IMR-90 (cell line): Measurements from ENCODE around the gene TOP2B. TPM values are rescaled to one million over a fixed set of nuclear protein-coding genes. Genes with fewer than 3 reads are reported as not detected.

Experiments used
- ATAC-seq: fragments of 200-7000 bp; cut with Tn5 transposase; 2 replicates; pipeline ENCODE4 v1.9.1; 2020; ENCODE audit warnings: low read depth, mild to moderate bottlenecking, moderate library complexity
- BruUV-seq: library from RNA; stranded (reverse); fragments of 400-500 nt; replicated peaks from 2 replicates; lab custom pipeline; 2021; lab: Mats Ljungman, UMichigan
- CTCF ChIA-PET: fragments of 300-600 bp; formaldehyde crosslinking; extraction: SDS; loops from one replicate; lab custom pipeline; 2021; ENCODE audit warnings: antibody characterized with exemption; lab: Yijun Ruan, JAX
- POLR2A ChIA-PET: fragments of 300-600 bp; sonication (Branson Sonifier 250); formaldehyde crosslinking; loops from one replicate; lab custom pipeline; 2022; ENCODE audit warnings: antibody characterized with exemption; ENCODE audit not compliant: unreplicated experiment; lab: Charles Lee
- DNase-seq: peaks from one replicate; pipeline ENCODE4 v3.0.0; 2013
- H2AFZ ChIP-seq: replicated peaks from 2 replicates; pipeline ENCODE3; 2013; ENCODE audit warnings: low read length, mild to moderate bottlenecking; ENCODE audit not compliant: poor library complexity
- H2AK5ac ChIP-seq: 2 replicates; pipeline ENCODE4 v1.6.1; 2013; ENCODE audit warnings: low read depth, low read length, inconsistent platforms
- H2AK9ac ChIP-seq: replicated peaks from 2 replicates; pipeline ENCODE3; 2013; ENCODE audit warnings: mild to moderate bottlenecking, low read depth, low read length, moderate library complexity; ENCODE audit not compliant: poor library complexity
- H2BK120ac ChIP-seq: 2 replicates; pipeline ENCODE4 v1.6.1; 2013; ENCODE audit warnings: low read depth, low read length, inconsistent platforms
- H2BK15ac ChIP-seq: 3 replicates; pipeline ENCODE4 v1.6.1; 2013; ENCODE audit warnings: low read depth, low read length, inconsistent platforms
- H2BK20ac ChIP-seq: 2 replicates; pipeline ENCODE4 v1.6.1; 2013; ENCODE audit warnings: low read depth, mild to moderate bottlenecking, inconsistent platforms, low read length, moderate library complexity
- H2BK5ac ChIP-seq: 2 replicates; pipeline ENCODE4 v1.6.1; 2013; ENCODE audit warnings: mild to moderate bottlenecking, low read depth, low read length, inconsistent platforms; ENCODE audit not compliant: poor library complexity, severe bottlenecking
- H3K14ac ChIP-seq: replicated peaks from 2 replicates; pipeline ENCODE4 v1.6.1; 2013; ENCODE audit warnings: low read depth, low read length, inconsistent platforms
- H3K18ac ChIP-seq: 2 replicates; pipeline ENCODE4 v1.6.1; 2013; ENCODE audit warnings: low read depth, low read length, control low read depth
- H3K23ac ChIP-seq: 2 replicates; pipeline ENCODE4 v1.6.1; 2013; ENCODE audit warnings: low read depth, low read length, inconsistent platforms
- H3K27ac ChIP-seq: 2 replicates; pipeline ENCODE4 v1.5.1; 2013; ENCODE audit warnings: mild to moderate bottlenecking, control low read depth, low read length; ENCODE audit not compliant: insufficient read depth
- H3K27me3 ChIP-seq: 2 replicates; pipeline ENCODE4 v1.6.1; 2013; ENCODE audit warnings: low read length; ENCODE audit not compliant: control insufficient read depth, insufficient read depth
- H3K36me3 ChIP-seq: 2 replicates; pipeline ENCODE4 v1.6.1; 2013; ENCODE audit warnings: low read length, mixed read lengths; ENCODE audit not compliant: control insufficient read depth, insufficient read depth
- H3K4ac ChIP-seq: 2 replicates; pipeline ENCODE4 v1.6.1; 2013; ENCODE audit warnings: low read depth, low read length, inconsistent platforms
- H3K4me1 ChIP-seq: 2 replicates; pipeline ENCODE4 v1.6.1; 2013; ENCODE audit warnings: low read length, mixed read lengths; ENCODE audit not compliant: control insufficient read depth, insufficient read depth
- H3K4me2 ChIP-seq: 2 replicates; pipeline ENCODE4 v1.6.1; 2013; ENCODE audit warnings: low read depth, mild to moderate bottlenecking, control low read depth, low read length, moderate library complexity
- H3K4me3 ChIP-seq: 2 replicates; pipeline ENCODE4 v1.5.1; 2013; ENCODE audit warnings: low read depth, mild to moderate bottlenecking, control low read depth, low read length, moderate library complexity; ENCODE audit not compliant: insufficient read depth
- H3K56ac ChIP-seq: 2 replicates; pipeline ENCODE4 v1.6.1; 2013; ENCODE audit warnings: low read length, inconsistent platforms; ENCODE audit not compliant: insufficient read depth; ENCODE audit errors: extremely low read depth
- H3K79me1 ChIP-seq, 2 experiments: 2 replicates each; pipeline ENCODE4 v1.6.1; 2013; ENCODE audit warnings: low read length in 2 of 2, inconsistent platforms in 1 of 2, low read depth in 1 of 2
- H3K9ac ChIP-seq: 2 replicates; pipeline ENCODE4 v1.6.1; 2013; ENCODE audit warnings: low read depth, low read length, control low read depth
- H3K9me1 ChIP-seq: 2 replicates; pipeline ENCODE4 v1.6.1; 2013; ENCODE audit warnings: low read length, inconsistent platforms; ENCODE audit not compliant: insufficient read depth
- H3K9me3 ChIP-seq: 2 replicates; pipeline ENCODE4 v1.6.1; 2013; ENCODE audit warnings: low read length; ENCODE audit not compliant: control insufficient read depth, insufficient read depth
- H4K20me1 ChIP-seq: 2 replicates; pipeline ENCODE4 v1.6.1; 2013; ENCODE audit warnings: low read length, inconsistent platforms; ENCODE audit not compliant: insufficient read depth
- H4K5ac ChIP-seq: 2 replicates; pipeline ENCODE4 v1.6.1; 2013; ENCODE audit warnings: mild to moderate bottlenecking, low read depth, low read length, control low read depth
- H4K8ac ChIP-seq, 2 experiments: 2 replicates each; pipeline ENCODE4 v1.6.1; 2013; ENCODE audit warnings: low read depth in 2 of 2, low read length in 2 of 2, control low read depth in 1 of 2, inconsistent platforms in 1 of 2
- H4K91ac ChIP-seq: 2 replicates; pipeline ENCODE4 v1.6.1; 2013; ENCODE audit warnings: low read depth, low read length, inconsistent platforms; ENCODE audit not compliant: insufficient read depth
- CTCF ChIP-seq: conservative IDR thresholded peaks from 2 replicates; pipeline ENCODE4 v1.5.1; 2012; ENCODE audit warnings: mild to moderate bottlenecking, low read depth, low read length, improper control_type of control experiment
- MAZ ChIP-seq: IDR thresholded peaks from 2 replicates; pipeline ENCODE4 v1.6.1; 2012; ENCODE audit warnings: low read depth, mild to moderate bottlenecking, low read length, improper control_type of control experiment, moderate library complexity, borderline replicate concordance
- WGBS, 2 experiments: methylation state at CpG; one replicate each; pipeline versions ENCODE4 v1.1.5 to v1.1.7; 2013; ENCODE audit warnings: missing lambda C conversion rate in 2 of 2; ENCODE audit not compliant: insufficient read length in 1 of 2; ENCODE audit errors: extremely low coverage in 2 of 2; 5-methylcytosine and 5-hydroxymethylcytosine counted together
- dilution Hi-C: fragments of 300-500 bp; cut with HindIII; formaldehyde crosslinking; loops from one replicate; pipeline ENCODE4 v1.14.3; 2018; ENCODE audit warnings: low sequenced_read_pairs; ENCODE audit not compliant: unreplicated experiment
- in situ Hi-C: fragments of 300-500 bp; cut with MboI; formaldehyde crosslinking; loops from 3 replicates; pipeline ENCODE4 v1.14.3; 2019; ENCODE audit warnings: low sequenced_read_pairs, inconsistent platforms, mixed read lengths
- intact Hi-C: fragments of 100-400 bp; cut with micrococcal nuclease; formaldehyde crosslinking; loops from 2 replicates; pipeline ENCODE4 v1.10.0; 2022
- polyA plus RNA-seq, 3 experiments: library from polyadenylated mRNA; depleted of rRNA; stranded (reverse); fragments of >200 nt; gene quantifications; 2 replicates each; pipeline ENCODE4 v1.2.3, GENCODE V29; 2012; ENCODE audit warnings: low replicate concordance in 1 of 3
- total RNA-seq: library from RNA; depleted of rRNA; stranded (reverse); fragments of >200 nt; gene quantifications from 2 replicates; pipeline ENCODE4 v1.2.3, GENCODE V29; 2012

TOP2B gene
- total and polyA plus RNA-seq, 2 of the 4 experiments (the other 2 are of a cell fraction), result 45.5 to 53.4 TPM

GRCh38 chr3:25587526-25587925 lies 77.2 kb downstream of the TOP2B start:
- H4K91ac ChIP-seq, result no peak overlapping the region
- H3K56ac ChIP-seq, result no peak overlapping the region
- H3K79me1 ChIP-seq, result no peaks in the 10 kb centered on the region
- no peak overlapping the region for H3K4me3 ChIP-seq
- DNase-seq (no peak), ATAC-seq (no peak)
- H2AK9ac ChIP-seq, result no peak overlapping the region
- in situ Hi-C loops (loop anchor here (10.0 to 25.0 kb wide), 2 partner anchors 623 to 1325 kb away; no protein-coding TSS in a partner anchor), intact Hi-C loops (no loop called here), dilution Hi-C loops (no loop called here)
- no peak overlapping the region for H3K27ac ChIP-seq
- BruUV-seq, result no TSS peak
- H2AK5ac ChIP-seq, result no peak overlapping the region
- no peak overlapping the region for H2BK15ac ChIP-seq
- H3K4me1 ChIP-seq, result peaks cover 1% of the 10 kb centered on the region
- no peaks in the 10 kb centered on the region for H3K27me3 ChIP-seq
- peaks cover 8% of the 10 kb centered on the region for H3K9me1 ChIP-seq
- H2AFZ ChIP-seq, result no peak overlapping the region
- TF ChIP-seq CTCF, result no peak
- TF ChIP-seq MAZ, result no peak
- no peak overlapping the region for H2BK20ac ChIP-seq
- H2BK5ac ChIP-seq, result no peak overlapping the region
- no peak overlapping the region for H2BK120ac ChIP-seq
- CTCF ChIA-PET, result interaction anchor here (1.0 kb wide), 1 partner anchor 9 kb away, joined by 4 read pairs; no protein-coding TSS in a partner anchor
- no peaks in the 10 kb centered on the region for H3K9me3 ChIP-seq
- H4K8ac ChIP-seq, result no peak overlapping the region
- H4K20me1 ChIP-seq, result no peaks in the 10 kb centered on the region
- POLR2A ChIA-PET, result no interaction called here
- no peak overlapping the region for H4K5ac ChIP-seq
- no peak overlapping the region for H3K9ac ChIP-seq
- H3K4ac ChIP-seq, result no peak overlapping the region
- H3K36me3 ChIP-seq, result no peaks in the 10 kb centered on the region
- no CpG with 5 or more reads among the region's 5 CpGs for WGBS, 2 experiments
- no peak overlapping the region for H3K18ac ChIP-seq
- H3K4me2 ChIP-seq, result no peak overlapping the region
- no peak overlapping the region for H3K23ac ChIP-seq
- no peak overlapping the region for H3K14ac ChIP-seq
